Activated T-helper 1 cell treated with anti-CD3 and anti-CD28 coated beads, Interleukin-12 subunit alpha, Interleukin-12 subunit beta, Interleukin-2, Interleukin-4 antibody, amounts not matched to agents 30 ng/mL and 10 ng/mL and 1 ng/mL, durations not matched to agents 14 hours and 24 hours and 36 hours (primary cell): Measurements from ENCODE around the gene GAGE10. TPM values are rescaled to one million over a fixed set of nuclear protein-coding genes. Genes with fewer than 3 reads are reported as not detected.

ENCODE experiments used
- total RNA-seq: library from RNA; stranded (reverse); gene quantifications from 2 replicates; pipeline ENCODE4 v1.2.3, GENCODE V29; 2022

Gene GAGE10
- total RNA-seq, 1 donor from 2014 or later = not detected

Other genes starting within 250 kb of the GAGE10 start
- gene CCDC120, start 244.6 kb upstream of the GAGE10 start, total RNA-seq = 4.4 and 5.1 TPM in 2 replicates
- 14.9 and 15.4 TPM in 2 replicates for gene PRAF2, start 229.6 kb upstream of the GAGE10 start, total RNA-seq
- 49.1 and 53.0 TPM in 2 replicates for gene WDR45, start 223.8 kb upstream of the GAGE10 start, total RNA-seq
- gene GPKOW, start 179.9 kb upstream of the GAGE10 start, total RNA-seq = 26.6 and 28.1 TPM in 2 replicates
- gene MAGIX, start 140.9 kb upstream of the GAGE10 start, total RNA-seq = 1.4 and 2.8 TPM in 2 replicates
- 72.9 and 73.2 TPM in 2 replicates for gene PLP2, start 131.7 kb upstream of the GAGE10 start, total RNA-seq
- 19.5 and 20.4 TPM in 2 replicates for gene PRICKLE3, start 117.3 kb upstream of the GAGE10 start, total RNA-seq
- gene SYP, start 103.5 kb upstream of the GAGE10 start, total RNA-seq = 2.9 and 3.3 TPM in 2 replicates
- gene CACNA1F, start 70.3 kb upstream of the GAGE10 start, total RNA-seq = 0.05 and 0.13 TPM in 2 replicates
- gene CCDC22, start 68.2 kb upstream of the GAGE10 start, total RNA-seq = 26.0 and 28.5 TPM in 2 replicates
- gene FOXP3, start 38.9 kb upstream of the GAGE10 start, total RNA-seq = 14.3 and 14.4 TPM in 2 replicates
- gene PPP1R3F, start 33.9 kb upstream of the GAGE10 start, total RNA-seq = 6.5 and 6.9 TPM in 2 replicates
- gene GAGE12J, start 18.4 kb downstream of the GAGE10 start, total RNA-seq = not detected in 2 replicates
- not detected in 2 replicates for gene GAGE13, start 27.9 kb downstream of the GAGE10 start, total RNA-seq
- gene GAGE12C, start 228.5 kb downstream of the GAGE10 start, total RNA-seq = not detected in 2 replicates
- gene GAGE12D, start 238.1 kb downstream of the GAGE10 start, total RNA-seq = not detected in 2 replicates
- not detected in 2 replicates for gene GAGE12E, start 247.6 kb downstream of the GAGE10 start, total RNA-seq